HG02970 (cell line): ENCODE data around the gene LMCD1.

Source experiments
- ATAC-seq: cut with Tn5 transposase; IDR thresholded peaks from one replicate; pipeline ENCODE4 v1.9.1; 2021; ENCODE audit warnings: mild to moderate bottlenecking, moderate library complexity, moderate number of reproducible peaks; ENCODE audit not compliant: unreplicated experiment, low FRiP score

LMCD1 gene

GRCh38 chr3:8482960-8483665 is 18.5 kb upstream of the LMCD1 start:
- no peak for ATAC-seq

- ATAC-seq = no peak
Observed at GRCh38 chr3:8484409-8485140, 17.0 kb upstream of the LMCD1 start.

- no peak for ATAC-seq
Observed at GRCh38 chr3:8485141-8485870, 16.3 kb upstream of the LMCD1 start.

GRCh38 chr3:8485943-8486342 is 15.7 kb upstream of the LMCD1 start:
- ATAC-seq = no peak

- ATAC-seq = no peak
Observed at GRCh38 chr3:8486434-8486833, 15.2 kb upstream of the LMCD1 start.

- no peak for ATAC-seq
Observed at GRCh38 chr3:8486936-8487335, 14.7 kb upstream of the LMCD1 start.

GRCh38 chr3:8488411-8488810 is 13.2 kb upstream of the LMCD1 start:
- ATAC-seq = no peak

GRCh38 chr3:8488877-8489276 is 12.7 kb upstream of the LMCD1 start:
- no peak for ATAC-seq

GRCh38 chr3:8489278-8489792 is 12.3 kb upstream of the LMCD1 start:
- no peak for ATAC-seq

- ATAC-seq = no peak
Observed at GRCh38 chr3:8490079-8490552, 11.5 kb upstream of the LMCD1 start.

- no peak for ATAC-seq
Observed at GRCh38 chr3:8491271-8492144, 10.1 kb upstream of the LMCD1 start.

GRCh38 chr3:8492744-8493511 is 8.7 kb upstream of the LMCD1 start:
- no peak for ATAC-seq

GRCh38 chr3:8493744-8494143 is 7.9 kb upstream of the LMCD1 start:
- no peak for ATAC-seq

GRCh38 chr3:8494327-8494726 is 7.3 kb upstream of the LMCD1 start:
- ATAC-seq = no peak

GRCh38 chr3:8497582-8497981 is 4.0 kb upstream of the LMCD1 start:
- no peak for ATAC-seq

- no peak for ATAC-seq
Observed at GRCh38 chr3:8499181-8499611, 2.4 kb upstream of the LMCD1 start.

GRCh38 chr3:8500319-8500988 is 1.2 kb upstream of the LMCD1 start:
- ATAC-seq = no peak

- no peak for ATAC-seq
Observed at GRCh38 chr3:8500989-8501370, 643 bp upstream of the LMCD1 start.

- ATAC-seq = no peak
Observed at GRCh38 chr3:8503461-8503860, 1.8 kb downstream of the LMCD1 start.
